ENCODE measurements around the gene NT5C3B.

The NT5C3B gene

GRCh38 chr17:41810659-41811548 lies 25.1 kb downstream of the NT5C3B start:
- DNase-seq (ENCODE audit: low spot score) = no peak

- DNase-seq (ENCODE audit: low spot score) = no peak
Observed at GRCh38 chr17:41806685-41807445, 29.2 kb downstream of the NT5C3B start.

- no peak for DNase-seq (ENCODE audit: low spot score)
Observed at GRCh38 chr17:41803049-41804020, 32.7 kb downstream of the NT5C3B start.

GRCh38 chr17:41801374-41802271 lies 34.4 kb downstream of the NT5C3B start:
- DNase-seq (ENCODE audit: low spot score) = peak; percentile 88

- peak; percentile 65 for DNase-seq (ENCODE audit: low spot score)
Observed at GRCh38 chr17:41800601-41801373, 35.2 kb downstream of the NT5C3B start.

GRCh38 chr17:41799366-41799765 lies 36.7 kb downstream of the NT5C3B start:
- no peak for DNase-seq (ENCODE audit: low spot score)

GRCh38 chr17:41797377-41797776 lies 38.7 kb downstream of the NT5C3B start:
- DNase-seq (ENCODE audit: low spot score) = no peak

- DNase-seq (ENCODE audit: low spot score) = no peak
Observed at GRCh38 chr17:41796121-41796895, 39.7 kb downstream of the NT5C3B start.

- no peak for DNase-seq (ENCODE audit: low spot score)
Observed at GRCh38 chr17:41794540-41794975, 41.5 kb downstream of the NT5C3B start.

- DNase-seq (ENCODE audit: low spot score) = no peak
Observed at GRCh38 chr17:41793784-41794539, 42.1 kb downstream of the NT5C3B start.

- DNase-seq (ENCODE audit: low spot score) = no peak
Observed at GRCh38 chr17:41792845-41793783, 42.9 kb downstream of the NT5C3B start.

GRCh38 chr17:41787021-41787418 lies 49.0 kb downstream of the NT5C3B start:
- DNase-seq (ENCODE audit: low spot score) = no peak

GRCh38 chr17:41786227-41787020 lies 49.6 kb downstream of the NT5C3B start, which contains the start of gene JUP:
TSS of gene JUP (minus strand) at chr17:41786711. CDS start at chr17:41771854, 14,857 bp downstream.
- DNase-seq (ENCODE audit: low spot score) = peak; percentile 98

GRCh38 chr17:41785859-41786226 lies 50.2 kb downstream of the NT5C3B start:
- DNase-seq (ENCODE audit: low spot score) = no peak

- DNase-seq (ENCODE audit: low spot score) = no peak
Observed at GRCh38 chr17:41785091-41785858, 50.8 kb downstream of the NT5C3B start.

Measured in left forelimb (tissue), 1 donor.